A549 (cell line): ENCODE data around the gene PSMD2.

ENCODE experiments used
- EP300 ChIP-seq, 2 experiments: fragments of >200 bp; sonication (Bioruptor Twin); formaldehyde crosslinking; IDR thresholded peaks; 2 replicates in 1 of 2; 3 replicates in 1 of 2; pipeline ENCODE4 v1.6.1; 2016 to 2017
- SREBF2 ChIP-seq: fragments of 450-650 bp; IDR thresholded peaks from 2 replicates; pipeline ENCODE4 v1.6.1; 2014; ENCODE audit warnings: mild to moderate bottlenecking, moderate library complexity
- TF ChIP-seq, protein P1 (sequence below): fragments of >200 bp; sonication (Bioruptor Twin); formaldehyde crosslinking; IDR thresholded peaks from 3 replicates; pipeline ENCODE4 v1.5.1; 2016

GRCh38 chr3:184353546-184353941 lies 54.5 kb downstream of the PSMD2 start:
- no peak for TF ChIP-seq SREBF2
- no peak for TF ChIP-seq EP300 (IDR thresholded peaks at IDR 0.05)
- TF ChIP-seq, protein P1, sequence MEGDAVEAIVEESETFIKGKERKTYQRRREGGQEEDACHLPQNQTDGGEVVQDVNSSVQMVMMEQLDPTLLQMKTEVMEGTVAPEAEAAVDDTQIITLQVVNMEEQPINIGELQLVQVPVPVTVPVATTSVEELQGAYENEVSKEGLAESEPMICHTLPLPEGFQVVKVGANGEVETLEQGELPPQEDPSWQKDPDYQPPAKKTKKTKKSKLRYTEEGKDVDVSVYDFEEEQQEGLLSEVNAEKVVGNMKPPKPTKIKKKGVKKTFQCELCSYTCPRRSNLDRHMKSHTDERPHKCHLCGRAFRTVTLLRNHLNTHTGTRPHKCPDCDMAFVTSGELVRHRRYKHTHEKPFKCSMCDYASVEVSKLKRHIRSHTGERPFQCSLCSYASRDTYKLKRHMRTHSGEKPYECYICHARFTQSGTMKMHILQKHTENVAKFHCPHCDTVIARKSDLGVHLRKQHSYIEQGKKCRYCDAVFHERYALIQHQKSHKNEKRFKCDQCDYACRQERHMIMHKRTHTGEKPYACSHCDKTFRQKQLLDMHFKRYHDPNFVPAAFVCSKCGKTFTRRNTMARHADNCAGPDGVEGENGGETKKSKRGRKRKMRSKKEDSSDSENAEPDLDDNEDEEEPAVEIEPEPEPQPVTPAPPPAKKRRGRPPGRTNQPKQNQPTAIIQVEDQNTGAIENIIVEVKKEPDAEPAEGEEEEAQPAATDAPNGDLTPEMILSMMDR, result no peak
